HFFc6 (cell line): ENCODE results near the gene COMTD1. TPM values are rescaled to one million over a fixed set of nuclear protein-coding genes. Genes with fewer than 3 reads are reported as not detected.

ENCODE experiments used
- DNase-seq: peaks from one replicate; pipeline ENCODE4 v3.0.0-alpha.2; 2018
- H3K27ac Mint-ChIP-seq: 2 replicates; pipeline ENCODE4 v1.8.0; 2020; ENCODE audit warnings: mild to moderate bottlenecking, mixed read lengths
- H3K27me3 Mint-ChIP-seq: 2 replicates; pipeline ENCODE4 v1.8.0; 2021; ENCODE audit warnings: mild to moderate bottlenecking, moderate library complexity, mixed read lengths; ENCODE audit not compliant: insufficient read depth
- H3K36me3 Mint-ChIP-seq: 2 replicates; pipeline ENCODE4 v1.8.0; 2021; ENCODE audit warnings: low read depth, mixed read lengths
- H3K4me1 Mint-ChIP-seq: 2 replicates; pipeline ENCODE4 v1.8.0; 2020; ENCODE audit warnings: low read depth, mixed read lengths
- H3K4me3 Mint-ChIP-seq: 2 replicates; pipeline ENCODE4 v1.8.0; 2020; ENCODE audit warnings: mild to moderate bottlenecking, moderate library complexity, mixed read lengths
- H3K9me3 Mint-ChIP-seq: 2 replicates; pipeline ENCODE4 v1.8.0; 2020; ENCODE audit warnings: mild to moderate bottlenecking, mixed read lengths
- total RNA-seq, 6 experiments: library from RNA; stranded (reverse); fragmentation: NEBNext Ultra II Directional; extraction: Animal tissue kit (Norgen Biotek cat#: 25700); gene quantifications; 2 replicates in 1 of 6; 3 replicates in 5 of 6; pipeline ENCODE4 v1.2.3, GENCODE V29; 2021
- TF ChIP-seq, protein P1 (sequence below): fragments of 200-600 bp; sonication (generic); IDR thresholded peaks from 2 replicates; pipeline ENCODE4 v1.5.0; 2021; ENCODE audit warnings: antibody characterized with exemption, mild to moderate bottlenecking

The COMTD1 gene
- total RNA-seq, 6 experiments from 2014 or later = 5.6 to 9.5 (median 8.0) TPM

DNA sequence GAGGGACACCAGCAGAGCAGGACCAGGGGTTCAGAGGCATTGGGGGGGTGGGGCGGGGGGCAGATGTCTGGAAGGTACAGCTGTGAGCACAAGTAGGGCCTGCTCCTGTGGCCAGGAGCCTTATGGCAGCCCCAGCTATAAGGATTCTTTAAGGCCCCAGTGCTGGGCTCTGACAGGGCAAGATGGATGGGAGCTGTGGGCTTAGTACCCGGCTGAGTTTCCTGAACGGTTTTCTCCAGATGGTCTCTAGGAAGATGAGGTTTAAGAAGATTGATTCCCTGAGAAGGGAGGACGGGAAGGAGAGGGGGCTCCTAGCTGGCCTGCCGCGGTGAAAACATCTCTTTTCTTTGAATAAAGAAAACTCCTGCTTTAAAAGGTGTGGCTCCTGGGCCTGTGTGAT is 30.1 kb upstream of the COMTD1 start:
- no peak for DNase-seq
- Mint-ChIP-seq H3K4me3 (no peak overlapping the region), H3K9me3 (no peaks in the 10 kb centered on the region), H3K27me3 (peaks cover 27% of the 10 kb centered on the region), H3K4me1 (peaks cover 16% of the 10 kb centered on the region), H3K27ac (no peak overlapping the region), H3K36me3 (no peaks in the 10 kb centered on the region)
- TF ChIP-seq, protein P1, sequence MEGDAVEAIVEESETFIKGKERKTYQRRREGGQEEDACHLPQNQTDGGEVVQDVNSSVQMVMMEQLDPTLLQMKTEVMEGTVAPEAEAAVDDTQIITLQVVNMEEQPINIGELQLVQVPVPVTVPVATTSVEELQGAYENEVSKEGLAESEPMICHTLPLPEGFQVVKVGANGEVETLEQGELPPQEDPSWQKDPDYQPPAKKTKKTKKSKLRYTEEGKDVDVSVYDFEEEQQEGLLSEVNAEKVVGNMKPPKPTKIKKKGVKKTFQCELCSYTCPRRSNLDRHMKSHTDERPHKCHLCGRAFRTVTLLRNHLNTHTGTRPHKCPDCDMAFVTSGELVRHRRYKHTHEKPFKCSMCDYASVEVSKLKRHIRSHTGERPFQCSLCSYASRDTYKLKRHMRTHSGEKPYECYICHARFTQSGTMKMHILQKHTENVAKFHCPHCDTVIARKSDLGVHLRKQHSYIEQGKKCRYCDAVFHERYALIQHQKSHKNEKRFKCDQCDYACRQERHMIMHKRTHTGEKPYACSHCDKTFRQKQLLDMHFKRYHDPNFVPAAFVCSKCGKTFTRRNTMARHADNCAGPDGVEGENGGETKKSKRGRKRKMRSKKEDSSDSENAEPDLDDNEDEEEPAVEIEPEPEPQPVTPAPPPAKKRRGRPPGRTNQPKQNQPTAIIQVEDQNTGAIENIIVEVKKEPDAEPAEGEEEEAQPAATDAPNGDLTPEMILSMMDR = no peak

DNA sequence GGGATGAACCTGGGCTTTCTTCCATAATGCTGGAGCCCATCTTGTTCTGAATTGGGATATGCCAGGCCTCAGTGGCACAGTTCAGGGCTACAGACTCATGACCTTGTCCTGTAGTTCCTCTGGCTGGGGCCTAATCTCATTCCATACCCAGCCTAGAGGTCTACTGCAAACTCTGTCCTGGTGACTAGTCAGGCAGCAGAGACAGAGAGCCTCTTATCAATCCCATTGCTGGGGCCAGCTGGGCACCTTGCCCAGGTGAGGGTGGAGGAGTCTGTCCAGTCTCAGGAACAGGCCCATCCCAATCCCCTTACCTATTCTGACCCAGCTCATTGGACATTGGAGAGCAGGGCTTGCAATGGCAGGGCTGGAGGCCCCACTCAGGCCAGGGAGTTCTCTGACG is 28.0 kb upstream of the COMTD1 start:
- H3K4me3 Mint-ChIP-seq = no peak overlapping the region
- H3K36me3 Mint-ChIP-seq = no peaks in the 10 kb centered on the region
- no peak for DNase-seq
- TF ChIP-seq, protein P1 = no peak
- peaks cover 7% of the 10 kb centered on the region for H3K4me1 Mint-ChIP-seq
- H3K27ac Mint-ChIP-seq = no peak overlapping the region
- H3K9me3 Mint-ChIP-seq = 0 out of 2 replicates have a peak, but pooled peaks cover 10% of the 10 kb centered on the region
- H3K27me3 Mint-ChIP-seq = peaks cover 31% of the 10 kb centered on the region

DNA sequence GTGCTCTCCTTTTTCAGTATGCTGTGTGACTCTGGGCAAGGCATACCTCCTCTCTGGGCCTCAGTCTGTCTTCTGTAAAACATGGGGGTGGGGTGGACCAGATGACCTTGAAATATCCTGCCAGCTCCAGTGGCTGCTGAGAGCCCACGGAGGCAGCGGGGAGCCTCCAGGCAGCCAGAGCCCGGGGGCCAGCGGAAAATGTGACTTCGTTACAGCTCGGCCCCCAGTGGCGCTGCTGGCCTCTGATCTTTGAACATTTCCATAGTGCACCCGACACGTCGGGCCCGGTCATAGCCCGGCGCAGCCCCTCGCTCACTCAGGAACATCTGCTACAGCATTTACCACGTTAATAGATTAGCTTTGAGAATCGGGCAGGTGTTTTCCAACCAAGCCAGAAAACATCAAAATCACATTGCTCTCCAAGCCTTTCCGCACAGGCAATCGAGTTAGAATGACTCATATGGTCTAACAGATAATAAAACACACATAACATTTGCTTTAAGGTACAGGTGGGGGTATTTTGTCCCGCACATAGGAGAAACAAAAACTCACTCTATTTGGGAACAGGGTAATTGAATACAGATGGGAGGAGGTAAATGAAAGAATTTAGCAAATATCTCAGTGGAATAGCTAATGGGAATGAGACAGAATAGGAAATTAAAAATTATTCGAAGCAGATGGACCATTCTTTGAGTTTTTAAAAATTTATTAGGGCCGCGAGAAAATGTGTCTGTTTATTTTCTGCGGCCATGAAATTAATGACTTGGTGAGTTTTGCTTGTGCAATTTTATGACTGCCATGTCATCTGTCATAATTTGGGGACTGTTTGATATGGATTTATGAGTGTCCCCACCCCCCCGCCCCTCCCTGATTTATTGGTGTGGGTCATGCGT is 26.3 kb upstream of the COMTD1 start:
- H3K27ac Mint-ChIP-seq = no peak overlapping the region
- H3K4me3 Mint-ChIP-seq = no peak overlapping the region
- H3K4me1 Mint-ChIP-seq = peaks cover 7% of the 10 kb centered on the region
- DNase-seq = no peak
- 0 out of 2 replicates have a peak, but pooled peaks cover 10% of the 10 kb centered on the region for H3K9me3 Mint-ChIP-seq
- peaks cover 31% of the 10 kb centered on the region for H3K27me3 Mint-ChIP-seq
- TF ChIP-seq, protein P1 = no peak
- H3K36me3 Mint-ChIP-seq = no peaks in the 10 kb centered on the region

DNA sequence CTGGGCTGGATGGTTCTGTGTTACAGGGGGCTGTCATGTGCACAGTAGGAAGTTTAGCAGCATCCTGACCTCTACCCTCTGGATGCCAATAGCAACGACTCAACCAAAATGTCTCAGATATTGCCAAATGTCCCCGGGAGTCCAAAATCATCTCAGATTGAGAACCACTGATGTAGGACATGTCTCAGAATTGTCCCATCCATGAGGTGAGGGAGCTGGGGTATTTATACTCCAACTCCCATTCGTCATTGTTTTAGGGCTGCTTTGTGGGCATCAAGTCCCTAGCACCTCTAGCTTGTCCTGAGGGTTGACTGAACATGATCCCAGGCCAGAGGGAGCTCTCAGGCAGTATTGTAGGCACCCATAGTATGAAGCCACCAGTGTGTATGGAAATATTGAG is 25.2 kb upstream of the COMTD1 start:
- no peak for DNase-seq
- TF ChIP-seq, protein P1 = no peak
- H3K36me3 Mint-ChIP-seq = no peaks in the 10 kb centered on the region
- H3K27ac Mint-ChIP-seq = no peak overlapping the region
- peaks cover 7% of the 10 kb centered on the region for H3K4me1 Mint-ChIP-seq
- H3K4me3 Mint-ChIP-seq = no peak overlapping the region
- H3K9me3 Mint-ChIP-seq = 0 out of 2 replicates have a peak, but pooled peaks cover 10% of the 10 kb centered on the region
- peaks cover 37% of the 10 kb centered on the region for H3K27me3 Mint-ChIP-seq

DNA sequence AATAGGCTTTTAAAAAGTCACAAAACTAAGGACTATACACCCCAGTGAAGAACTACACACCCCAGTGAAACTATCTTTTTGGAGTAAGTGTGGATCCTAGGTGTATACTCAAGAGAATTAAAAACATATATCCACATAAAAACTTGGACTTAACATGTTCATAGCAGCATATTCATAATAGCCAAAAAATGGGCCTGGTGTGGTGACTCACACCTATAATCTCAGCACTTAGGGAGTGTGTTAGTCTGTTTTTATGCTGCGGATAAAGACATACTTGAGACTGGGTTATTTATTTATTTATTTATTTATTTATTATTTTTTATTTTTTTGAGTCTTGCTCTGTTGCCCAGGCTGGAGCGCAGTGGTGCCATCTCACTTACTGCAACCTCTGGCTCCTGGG is 19.0 kb upstream of the COMTD1 start:
- Mint-ChIP-seq H3K27ac (no peak overlapping the region), H3K4me3 (no peak overlapping the region), H3K27me3 (peaks cover 18% of the 10 kb centered on the region), H3K4me1 (no peaks in the 10 kb centered on the region), H3K36me3 (peaks cover 15% of the 10 kb centered on the region), H3K9me3 (peaks cover 23% of the 10 kb centered on the region)
- DNase-seq = no peak
- TF ChIP-seq, protein P1 = no peak
